ENCODE measurements around the gene ZNF106. TPM values are rescaled to one million over a fixed set of nuclear protein-coding genes. Genes with fewer than 3 reads are reported as not detected.

ZNF106 gene
- total RNA-seq, 1 experiment from 2014 or later, result 58.2 TPM

- ChIA-PET CTCF (interaction anchor here (1.3 kb wide), 1 partner anchor 10 kb away, joined by 8 read pairs; no protein-coding TSS in a partner anchor), POLR2A (no interaction called here)
- peaks cover 43% of the 10 kb centered on the region for H3K9me3 Mint-ChIP-seq
- no peak overlapping the region for H3K4me3 Mint-ChIP-seq
- H3K27me3 Mint-ChIP-seq (ENCODE audit: low read depth), result peaks cover 68% of the 10 kb centered on the region
- H3K27ac Mint-ChIP-seq, result no peak overlapping the region
- ATAC-seq (no peak), DNase-seq (ENCODE audit: low spot score) (no peak)
- H3K36me3 Mint-ChIP-seq, result peaks cover 41% of the 10 kb centered on the region
- H3K4me1 Mint-ChIP-seq, result no peaks in the 10 kb centered on the region
- TF ChIP-seq FOXP4 (CRISPR knock-in tag; IDR thresholded peaks at IDR 0.05) (no peak), CDX4 (CRISPR knock-in tag; IDR thresholded peaks at IDR 0.05; ENCODE audit: borderline replicate concordance) (no peak), E2F5 (CRISPR knock-in tag; IDR thresholded peaks at IDR 0.05) (no peak), TP53 (CRISPR knock-in tag; IDR thresholded peaks at IDR 0.05) (no peak), ATF1 (CRISPR knock-in tag; IDR thresholded peaks at IDR 0.05) (no peak), IRF1 (CRISPR knock-in tag; IDR thresholded peaks at IDR 0.05) (no peak), SMAD4 (CRISPR knock-in tag; IDR thresholded peaks at IDR 0.05) (no peak), ZNF138 (CRISPR knock-in tag; conservative IDR thresholded peaks at IDR 0.05) (no peak), ZBTB43 (CRISPR knock-in tag; IDR thresholded peaks at IDR 0.05) (no peak), ZNF219 (CRISPR knock-in tag; IDR thresholded peaks at IDR 0.05; ENCODE audit: borderline replicate concordance) (no peak), HMGA2 (CRISPR knock-in tag; IDR thresholded peaks at IDR 0.05) (no peak), PREB (CRISPR knock-in tag; IDR thresholded peaks at IDR 0.05; ENCODE audit: borderline replicate concordance) (no peak)
Measured at GRCh38 chr15:42375252-42375651, 115.7 kb downstream of the ZNF106 start.

GRCh38 chr15:42374810-42375209, 116.1 kb downstream of the ZNF106 start:
- Mint-ChIP-seq H3K36me3 (peaks cover 42% of the 10 kb centered on the region), H3K27me3 (ENCODE audit: low read depth) (peaks cover 65% of the 10 kb centered on the region), H3K4me3 (no peak overlapping the region), H3K9me3 (peaks cover 46% of the 10 kb centered on the region), H3K4me1 (no peaks in the 10 kb centered on the region), H3K27ac (no peak overlapping the region)
- CTCF ChIA-PET, result interaction anchor here (0.6 to 1.3 kb wide), 2 partner anchors 10 to 15 kb away, joined by 3 to 8 read pairs; no protein-coding TSS in a partner anchor
- ATAC-seq (no peak), DNase-seq (ENCODE audit: low spot score) (no peak)
- POLR2A ChIA-PET, result no interaction called here
- TF ChIP-seq ZNF219 (CRISPR knock-in tag; IDR thresholded peaks at IDR 0.05; ENCODE audit: borderline replicate concordance) (no peak), HMGA2 (CRISPR knock-in tag; IDR thresholded peaks at IDR 0.05) (0 out of 2 replicates have a peak, but pooled peaks have one; percentile 10)

GRCh38 chr15:42373936-42374335, 117.0 kb downstream of the ZNF106 start:
- no peak overlapping the region for H3K4me3 Mint-ChIP-seq
- no peaks in the 10 kb centered on the region for H3K4me1 Mint-ChIP-seq
- no peak for DNase-seq (ENCODE audit: low spot score)
- ChIA-PET POLR2A (no interaction called here), CTCF (interaction anchor here (0.6 to 1.3 kb wide), 2 partner anchors 11 to 16 kb away, joined by 3 to 8 read pairs; no protein-coding TSS in a partner anchor)
- no peak for ATAC-seq
- no peak overlapping the region for H3K27ac Mint-ChIP-seq
- peaks cover 63% of the 10 kb centered on the region for H3K27me3 Mint-ChIP-seq (ENCODE audit: low read depth)
- H3K9me3 Mint-ChIP-seq, result peaks cover 47% of the 10 kb centered on the region
- H3K36me3 Mint-ChIP-seq, result peaks cover 43% of the 10 kb centered on the region
- TF ChIP-seq SMAD4 (CRISPR knock-in tag; IDR thresholded peaks at IDR 0.05) (no peak), ZNF423 (CRISPR knock-in tag; IDR thresholded peaks at IDR 0.05) (no peak), HMGXB4 (CRISPR knock-in tag; IDR thresholded peaks at IDR 0.05) (no peak), ZMAT4 (CRISPR knock-in tag; IDR thresholded peaks at IDR 0.05) (no peak), STAT6 (CRISPR knock-in tag; conservative IDR thresholded peaks at IDR 0.05; ENCODE audit: low read depth) (no peak)
